H1 (cell line): ENCODE results near the gene AQP6. TPM values are rescaled to one million over a fixed set of nuclear protein-coding genes. Genes with fewer than 3 reads are reported as not detected.

Experiments
- ASH2L ChIP-seq: fragments of 200-600, 300-600 bp; sonication (generic); IDR thresholded peaks from one replicate; pipeline ENCODE4 v1.7.1; 2017; ENCODE audit warnings: low read length
- EP300 ChIP-seq, 2 experiments: IDR thresholded peaks; 1 replicate in 1 of 2; 2 replicates in 1 of 2; pipeline ENCODE4 v1.6.1; 2011 to 2012; ENCODE audit warnings: low read depth in 2 of 2, low read length in 2 of 2, mild to moderate bottlenecking in 2 of 2, borderline replicate concordance in 1 of 2, inconsistent platforms in 1 of 2, moderate library complexity in 1 of 2
- GABPA ChIP-seq: IDR thresholded peaks from 2 replicates; pipeline ENCODE4 v1.6.1; 2011; ENCODE audit warnings: mild to moderate bottlenecking, low read length, moderate library complexity, borderline replicate concordance; ENCODE audit not compliant: insufficient read depth
- POU5F1 ChIP-seq: IDR thresholded peaks from 2 replicates; pipeline ENCODE4 v1.6.1; 2011; ENCODE audit warnings: low read depth, mild to moderate bottlenecking, low read length, moderate library complexity
- RFX5 ChIP-seq: IDR thresholded peaks from 2 replicates; pipeline ENCODE4 v1.6.1; 2011; ENCODE audit warnings: low read depth, low read length, improper control_type of control experiment, borderline replicate concordance
- SIRT6 ChIP-seq: IDR thresholded peaks from one replicate; pipeline ENCODE4 v1.7.1; 2012; ENCODE audit warnings: low read length, inconsistent platforms
- TAF7 ChIP-seq: optimal IDR thresholded peaks from 2 replicates; pipeline ENCODE3; 2011; ENCODE audit warnings: low read depth, mild to moderate bottlenecking, inconsistent platforms, low read length, moderate library complexity, borderline replicate concordance
- polyA plus RNA-seq, 7 experiments: library from polyadenylated mRNA; depleted of rRNA in 3 of 7; stranded (reverse) in 5 of 7; unstranded in 2 of 7; fragments of >200 nt in 5 of 7; fragments of 200-250 nt in 2 of 7; gene quantifications; 1 replicate in 5 of 7; 2 replicates in 1 of 7; 4 replicates in 1 of 7; pipeline versions ENCODE4 v1.2.1 to v1.2.3, GENCODE V29; 2011 to 2013; ENCODE audit warnings: missing spikeins in 2 of 7, mixed read lengths in 2 of 7
- total RNA-seq: library from RNA; stranded (reverse); fragmentation: NEBNext Ultra II Directional; extraction: Animal tissue kit (Norgen Biotek cat#: 25700); gene quantifications from 2 replicates; pipeline ENCODE4 v1.2.1, GENCODE V29; 2021
- TF ChIP-seq, protein P1 (sequence below): IDR thresholded peaks from 2 replicates; pipeline ENCODE4 v1.6.1; 2012; ENCODE audit warnings: inconsistent platforms

Gene AQP6
- total and polyA plus RNA-seq, 2 of the 8 experiments (the other 6 are each of a cell fraction or from before 2014, with no cell fraction given): 0.03 to 0.17 TPM

DNA sequence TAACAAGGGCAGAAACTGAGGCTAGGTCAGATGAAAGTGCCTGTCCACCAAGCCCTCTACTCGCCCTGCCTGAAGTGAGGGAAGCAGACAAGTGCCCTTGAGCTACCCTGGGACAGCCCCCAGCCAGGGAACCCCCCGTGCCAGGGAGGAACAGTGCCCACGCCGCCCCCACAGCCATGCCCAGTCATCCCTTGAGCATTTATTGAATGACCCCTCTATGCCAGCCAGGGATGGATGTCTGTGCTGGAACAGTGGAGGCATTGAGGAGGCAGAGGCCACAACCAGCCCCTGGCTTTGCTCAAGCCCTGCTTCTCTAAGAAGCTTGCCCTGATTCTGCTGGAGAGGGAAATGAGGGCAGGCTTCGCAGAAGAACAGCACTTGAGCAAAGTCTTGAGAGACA lies 3.7 kb upstream of the AQP6 start (continued):
- no peak for TF ChIP-seq GABPA
- TF ChIP-seq ASH2L: no peak
- TF ChIP-seq, protein P1, sequence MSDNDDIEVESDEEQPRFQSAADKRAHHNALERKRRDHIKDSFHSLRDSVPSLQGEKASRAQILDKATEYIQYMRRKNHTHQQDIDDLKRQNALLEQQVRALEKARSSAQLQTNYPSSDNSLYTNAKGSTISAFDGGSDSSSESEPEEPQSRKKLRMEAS: no peak
- no peak for TF ChIP-seq SIRT6
- no peak for TF ChIP-seq TAF7
- TF ChIP-seq RFX5: no peak
- no peak for TF ChIP-seq POU5F1
- no peak for TF ChIP-seq EP300 (IDR thresholded peaks at IDR 0.05; ENCODE audit: borderline replicate concordance in 1 of 2, low read depth in 2 of 2, low read length in 2 of 2)
